GM08714 (cell line): ENCODE data around the gene ZNF773.
"Not testable (repeated sequence)": the region's sequence is repeated elsewhere in the genome, so short reads cannot be mapped to it uniquely, and the experiment has no call there.

ENCODE experiments used
- H3K4me3 ChIP-seq: fragments of 200-500 bp; sonication (Bioruptor generic); 2 replicates; pipeline ENCODE4 v1.5.1; 2014; ENCODE audit warnings: mild to moderate bottlenecking, low read length, inconsistent platforms
- ZNF274 ChIP-seq: IDR thresholded peaks from 2 replicates; pipeline ENCODE4 v1.6.1; 2012; ENCODE audit warnings: mild to moderate bottlenecking, low read depth, low read length

The ZNF773 gene

DNA sequence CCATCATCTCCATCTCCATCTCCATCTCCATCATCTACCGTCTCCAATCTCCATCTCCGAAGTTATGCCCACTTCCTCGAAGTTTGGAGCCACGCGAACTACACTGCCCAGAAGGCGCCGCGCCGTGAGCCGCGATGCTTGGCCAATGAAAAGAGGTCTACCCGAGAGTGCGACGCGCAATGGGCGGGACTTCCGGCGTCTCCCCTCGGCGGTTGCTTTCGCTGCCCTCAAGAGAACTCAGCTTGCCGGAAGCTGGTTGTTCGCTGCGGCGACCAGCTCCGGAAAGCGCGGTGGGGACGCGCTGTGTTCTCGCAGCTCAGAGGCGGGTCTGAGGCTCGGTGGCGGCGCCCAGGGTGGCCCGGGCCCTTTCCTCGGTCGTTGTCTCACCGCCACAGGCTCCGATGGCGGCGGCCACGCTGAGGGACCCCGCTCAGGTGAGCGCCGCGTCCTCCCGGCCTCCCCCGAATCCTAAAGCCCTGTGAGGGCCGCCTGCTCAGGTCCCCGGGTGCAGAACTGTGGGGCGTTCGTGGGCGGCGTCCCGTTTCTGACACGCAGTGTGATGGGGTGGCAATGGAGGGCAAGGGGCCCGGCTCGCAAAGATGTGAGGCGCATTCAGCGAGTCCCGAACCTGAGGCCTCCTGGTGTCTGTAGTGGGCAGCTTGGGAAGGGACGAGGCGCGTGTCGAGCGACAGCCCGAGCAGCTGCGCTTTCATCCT is at the start of gene ZNF773:
ZNF773 (plus strand) TSS at position 259 of the 716 bp plus-strand sequence; CDS start at position 402, 143 bp downstream.
- peak within 1 kb of the TSS; percentile 60 for H3K4me3 ChIP-seq

GRCh38 chr19:57452307-57452706 is 47.4 kb upstream of the ZNF773 start:
- TF ChIP-seq ZNF274, result no peak
- no peak overlapping the region for H3K4me3 ChIP-seq

GRCh38 chr19:57465680-57466381 is 33.9 kb upstream of the ZNF773 start:
- no peak for TF ChIP-seq ZNF274
- no peak overlapping the region for H3K4me3 ChIP-seq

- no peak for TF ChIP-seq ZNF274
- no peak overlapping the region for H3K4me3 ChIP-seq
Measured at GRCh38 chr19:57466489-57466888, 33.2 kb upstream of the ZNF773 start.

DNA sequence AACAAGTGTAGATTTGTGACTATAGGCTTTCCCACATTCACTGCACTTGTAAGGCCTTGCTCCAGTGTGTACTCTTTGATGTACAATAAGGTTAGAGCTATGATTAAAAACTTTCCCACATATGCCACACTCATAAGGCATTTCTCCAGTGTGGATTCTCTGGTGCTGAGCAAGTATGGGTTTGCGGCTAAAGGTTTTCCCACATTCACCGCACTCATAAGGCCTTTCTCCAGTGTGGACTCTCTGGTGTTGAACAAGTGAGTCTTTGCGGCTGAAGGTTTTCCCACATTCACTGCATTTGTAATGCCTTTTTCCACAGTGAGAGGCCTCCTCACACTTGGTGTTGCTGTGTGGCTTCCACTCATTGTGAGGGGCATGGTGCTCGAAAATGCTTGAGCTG is 26.1 kb upstream of the ZNF773 start:
- H3K4me3 ChIP-seq, result no peak overlapping the region
- TF ChIP-seq ZNF274, result no peak

- peak within 1 kb of the TSS; percentile 90 for H3K4me3 ChIP-seq
- no peak for TF ChIP-seq ZNF274
Measured at GRCh38 chr19:57477191-57478008, 22.3 kb upstream of the ZNF773 start, which contains the start of gene ZNF772. ZNF772 (minus strand) TSS chr19:57477566; CDS start chr19:57477309, 257 bp downstream.

- H3K4me3 ChIP-seq, result peak within 1 kb of the TSS; percentile 78
Measured at GRCh38 chr19:57487477-57488298, 12.1 kb upstream of the ZNF773 start, which contains the start of gene ZNF419. ZNF419 (plus strand) TSS chr19:57487750; CDS start chr19:57487951, 201 bp downstream.

DNA sequence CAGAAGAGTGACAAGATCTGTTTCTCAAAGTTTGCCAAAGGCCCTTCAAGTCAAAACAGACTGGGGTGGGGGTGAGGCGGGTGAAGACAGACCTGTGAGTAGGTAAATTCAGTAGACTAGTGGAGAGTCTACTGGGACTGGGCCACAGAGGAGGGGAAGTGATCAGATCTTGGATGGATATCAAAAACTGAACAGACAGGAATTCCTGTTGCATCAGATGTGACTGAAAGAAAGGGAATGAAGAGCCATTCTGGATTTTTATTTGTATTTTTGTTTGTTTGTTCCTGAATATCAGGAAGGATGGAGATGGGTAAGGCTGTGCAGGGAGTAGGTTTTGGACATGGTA is 11.5 kb upstream of the ZNF773 start:
- peak overlapping the region; percentile 40 for H3K4me3 ChIP-seq

DNA sequence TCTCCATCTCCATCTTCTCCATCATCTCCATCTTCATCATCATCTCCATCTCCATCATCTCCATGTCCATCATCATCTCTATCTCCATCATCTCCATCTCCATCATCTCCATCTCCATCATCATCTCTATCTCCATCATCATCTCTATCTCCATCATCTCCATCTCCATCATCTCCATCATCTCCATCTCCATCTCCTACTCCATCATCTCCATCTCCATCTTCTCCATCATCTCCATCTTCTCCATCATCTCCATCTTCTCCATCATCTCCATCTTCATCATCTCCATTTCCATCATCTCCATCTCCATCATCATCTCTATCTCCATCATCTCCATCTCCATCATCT is 432 bp upstream of the ZNF773 start:
- H3K4me3 ChIP-seq, result not testable (repeated sequence)

GRCh38 chr19:57500400-57500799 is 662 bp downstream of the ZNF773 start:
- H3K4me3 ChIP-seq, result peak overlapping the region; percentile 60

DNA sequence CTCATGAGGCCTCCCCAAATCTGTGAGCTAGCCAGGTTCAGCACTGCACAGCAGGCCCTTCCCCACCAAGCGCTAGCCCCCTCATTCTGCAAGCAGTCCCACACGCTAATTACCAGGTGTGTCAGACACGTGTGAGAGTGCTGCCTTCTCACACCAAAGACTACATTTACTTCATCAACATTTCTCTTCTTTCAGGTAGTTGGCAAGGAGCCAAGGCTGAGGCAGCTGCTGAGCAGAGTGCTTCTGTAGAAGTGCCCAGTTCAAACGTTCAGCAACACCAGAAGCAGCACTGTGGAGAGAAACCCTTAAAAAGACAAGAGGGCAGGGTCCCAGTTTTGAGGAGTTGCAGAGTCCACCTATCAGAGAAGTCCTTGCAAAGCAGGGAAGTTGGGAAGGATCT is 6.4 kb downstream of the ZNF773 start:
- TF ChIP-seq ZNF274, result no peak
- no peak overlapping the region for H3K4me3 ChIP-seq

GRCh38 chr19:57511484-57511883 is 11.7 kb downstream of the ZNF773 start:
- TF ChIP-seq ZNF274, result no peak
- H3K4me3 ChIP-seq, result no peak overlapping the region

DNA sequence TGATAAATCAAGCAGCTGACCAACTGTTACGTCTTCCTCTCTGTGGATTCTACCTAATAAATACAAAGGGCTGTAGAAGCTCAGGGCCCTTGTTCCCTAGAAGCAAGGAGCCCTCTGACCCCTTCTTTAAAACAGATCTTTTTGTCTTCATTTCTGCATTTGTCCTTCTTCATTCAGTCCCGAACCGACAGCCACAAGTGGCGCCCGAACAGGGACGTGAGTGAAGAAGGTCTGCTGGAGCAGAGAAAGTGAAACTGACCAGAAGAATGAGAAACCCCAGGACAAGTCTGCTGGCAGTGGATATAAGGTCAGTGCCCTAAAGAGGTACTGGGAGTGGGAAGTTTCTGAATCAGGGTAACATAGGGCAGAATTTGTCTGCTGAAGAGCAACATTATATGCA is 13.1 kb downstream of the ZNF773 start:
- H3K4me3 ChIP-seq, result no peak overlapping the region
- TF ChIP-seq ZNF274, result no peak

DNA sequence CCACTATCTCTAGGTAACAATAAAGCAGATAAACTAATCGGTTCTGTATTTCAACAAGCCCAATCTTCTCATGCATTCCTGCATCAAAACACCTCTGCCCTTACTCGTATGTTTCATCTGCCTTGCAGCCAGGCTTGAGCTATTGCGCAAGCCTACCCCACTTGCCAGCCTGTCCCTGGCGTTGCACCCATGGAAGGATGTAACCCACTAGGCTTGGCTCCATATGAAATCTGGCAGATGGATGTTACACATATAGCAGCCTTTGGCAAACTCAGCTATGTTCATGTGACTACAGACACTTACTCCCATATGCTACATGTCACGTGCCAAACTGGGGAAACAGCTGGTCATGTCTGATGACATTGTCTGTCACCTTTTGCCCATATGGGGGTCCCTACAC is 15.5 kb downstream of the ZNF773 start:
- no peak for TF ChIP-seq ZNF274
- no peak overlapping the region for H3K4me3 ChIP-seq

- not testable (repeated sequence) for H3K4me3 ChIP-seq
Measured at GRCh38 chr19:57518021-57518420, 18.3 kb downstream of the ZNF773 start.
